HT1080 (cell line): ENCODE data around the gene CECR2. TPM values are rescaled to one million over a fixed set of nuclear protein-coding genes. Genes with fewer than 3 reads are reported as not detected.
A peak's percentile ranks its signal among the peaks of the same experiment; 100 is the strongest.
"Not testable (repeated sequence)": the region's sequence is repeated elsewhere in the genome, so short reads cannot be mapped to it uniquely, and the experiment has no call there.

ENCODE experiments used
- DNase-seq: peaks from one replicate; pipeline ENCODE4 v3.0.0-alpha.2; 2015; ENCODE audit warnings: low read depth
- total RNA-seq: library from RNA; depleted of rRNA; stranded (reverse); fragments of >200 nt; shearing (Covaris generic); gene quantifications from 2 replicates; pipeline ENCODE4 v1.2.3, GENCODE V29; 2014

Gene CECR2
- total RNA-seq, 1 experiment from 2014 or later, result 0.02 TPM

DNA sequence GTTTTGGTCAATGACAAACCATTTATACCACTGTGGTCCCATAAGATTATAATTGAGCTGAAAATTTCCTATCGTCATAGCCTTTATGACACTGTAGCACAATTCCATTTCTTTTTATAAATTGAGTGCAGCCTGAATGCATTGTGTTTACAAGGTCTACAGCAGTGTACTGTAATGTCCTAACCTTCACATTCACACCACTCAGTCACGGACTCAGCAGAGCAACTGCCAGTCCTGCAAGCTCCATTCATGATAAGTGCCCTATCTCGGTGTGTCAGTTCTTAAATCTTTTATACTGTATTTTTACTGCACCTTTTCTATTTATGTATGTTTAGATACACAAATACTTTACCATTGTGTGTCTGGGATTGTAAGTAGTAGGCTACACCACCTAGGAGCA, 138.8 kb downstream of the CECR2 start:
- no peak for DNase-seq

- DNase-seq, result no peak
These were observed 143.7 kb downstream of the CECR2 start for GRCh38 chr22:17512960-17513359.

DNA sequence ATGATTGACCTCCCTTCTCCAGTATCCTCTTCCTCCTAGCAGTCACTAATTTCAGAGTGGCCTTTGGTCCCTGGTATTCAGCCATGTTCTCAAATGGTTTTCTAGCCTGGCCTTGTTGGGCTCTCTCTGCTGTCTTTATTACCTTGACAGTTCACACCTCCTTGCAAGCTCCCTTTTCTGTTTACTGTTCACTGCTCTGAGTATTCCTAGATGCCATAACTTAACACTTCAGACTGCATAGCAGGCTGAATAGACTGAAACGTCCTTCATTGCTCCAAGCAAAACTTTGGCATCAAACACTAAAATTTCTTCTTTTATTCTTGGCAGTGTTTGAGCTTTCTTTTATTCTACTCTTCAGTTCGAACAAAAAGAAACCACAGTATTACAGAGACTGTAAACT, 144.4 kb downstream of the CECR2 start:
- DNase-seq, result no peak

DNA sequence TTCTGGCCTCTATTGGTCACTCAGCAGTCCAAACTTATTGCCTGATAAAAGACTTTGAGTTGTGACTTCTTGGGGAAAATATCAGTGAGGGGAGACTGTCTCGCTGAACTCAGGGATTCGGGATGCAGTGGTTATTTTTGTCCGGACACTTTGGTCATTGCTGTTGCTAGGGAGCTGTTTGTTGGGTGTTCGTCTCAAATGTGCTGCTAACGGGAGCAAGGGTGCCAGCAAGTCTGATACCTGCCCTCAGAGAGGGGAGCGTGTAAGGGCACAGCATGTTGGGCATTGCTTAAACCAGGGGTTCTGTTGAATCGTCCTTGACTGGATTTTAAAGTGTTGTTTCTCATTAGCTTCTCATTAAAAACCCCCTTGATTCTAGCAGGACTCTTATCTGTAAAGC, 144.8 kb downstream of the CECR2 start:
- no peak for DNase-seq

DNA sequence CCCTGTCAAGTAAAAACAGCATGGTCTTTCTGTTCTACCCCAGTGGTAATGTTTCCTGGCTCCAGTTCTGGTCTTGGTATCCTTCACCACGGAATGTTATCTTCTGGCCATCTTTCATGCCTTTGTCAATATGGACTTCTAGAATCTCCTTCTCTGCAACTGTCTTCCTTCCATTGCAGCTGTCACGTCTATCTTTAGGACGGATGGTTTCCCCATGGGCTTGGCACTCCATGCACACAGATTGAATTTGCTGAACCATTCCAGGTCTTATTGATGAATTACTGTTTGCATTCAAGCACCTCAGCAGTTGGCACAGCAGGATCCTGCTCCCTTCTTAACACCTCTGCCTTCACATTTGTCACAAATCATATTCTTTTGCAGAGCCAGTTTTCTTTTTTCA, 149.1 kb downstream of the CECR2 start:
- no peak for DNase-seq

DNA sequence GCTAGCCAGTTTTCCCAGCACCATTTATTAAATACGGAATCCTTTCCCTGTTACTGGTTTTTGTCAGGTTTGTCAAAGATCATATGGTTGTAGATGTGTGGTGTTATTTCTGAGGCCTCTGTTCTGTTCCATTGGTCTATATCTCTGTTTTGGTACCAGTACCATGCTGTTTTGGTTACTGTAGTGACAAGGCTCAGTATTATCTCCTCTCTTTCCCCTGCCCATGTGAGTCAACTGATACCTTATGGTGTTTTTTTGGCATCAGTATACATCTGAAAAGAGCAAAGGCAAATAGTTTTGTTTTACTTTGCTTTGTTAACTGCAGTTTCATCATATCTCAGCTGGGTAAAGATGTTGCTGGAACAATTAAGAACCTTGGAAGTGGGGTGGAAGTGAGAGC, 152.7 kb downstream of the CECR2 start:
- DNase-seq, result not testable (repeated sequence)

DNA sequence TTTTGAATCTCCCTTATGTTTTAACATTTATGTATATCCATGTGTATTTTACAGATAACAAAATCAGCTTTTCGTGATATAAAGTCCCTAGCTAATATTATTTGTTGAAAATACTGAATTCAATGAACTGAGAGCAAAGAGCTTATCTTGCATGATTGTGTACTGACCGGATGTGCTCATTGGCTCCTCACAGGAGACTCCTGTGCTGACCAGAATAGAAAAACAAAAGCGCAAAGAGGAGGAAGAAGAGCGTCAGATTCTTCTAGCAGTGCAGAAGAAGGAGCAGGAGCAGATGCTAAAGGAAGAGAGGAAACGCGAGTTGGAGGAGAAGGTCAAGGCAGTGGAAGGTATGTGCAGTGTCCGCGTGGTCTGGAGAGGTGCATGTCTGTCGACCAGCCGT, 154.7 kb downstream of the CECR2 start:
- no peak for DNase-seq

DNA sequence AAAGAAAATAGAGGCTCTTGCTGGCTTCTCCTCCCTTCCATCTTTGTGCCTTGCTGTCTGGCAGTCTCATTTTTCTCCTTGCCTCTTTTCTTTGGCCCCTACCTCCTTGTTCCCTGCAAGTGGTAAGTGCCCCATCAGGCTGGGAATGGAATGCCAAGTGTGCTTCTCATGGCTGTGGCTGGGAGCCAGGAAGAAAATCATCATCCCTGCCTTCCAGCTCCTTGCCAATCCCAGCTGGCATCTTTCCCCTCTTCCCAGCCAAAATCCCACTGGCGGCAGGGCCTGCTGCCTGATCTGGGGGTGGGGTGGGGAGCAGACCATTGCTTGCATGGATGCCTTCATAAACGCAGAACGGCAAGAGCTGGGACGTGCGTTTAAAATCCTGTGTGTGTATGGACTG, 167.0 kb downstream of the CECR2 start:
- DNase-seq, result peak; percentile 8

DNA sequence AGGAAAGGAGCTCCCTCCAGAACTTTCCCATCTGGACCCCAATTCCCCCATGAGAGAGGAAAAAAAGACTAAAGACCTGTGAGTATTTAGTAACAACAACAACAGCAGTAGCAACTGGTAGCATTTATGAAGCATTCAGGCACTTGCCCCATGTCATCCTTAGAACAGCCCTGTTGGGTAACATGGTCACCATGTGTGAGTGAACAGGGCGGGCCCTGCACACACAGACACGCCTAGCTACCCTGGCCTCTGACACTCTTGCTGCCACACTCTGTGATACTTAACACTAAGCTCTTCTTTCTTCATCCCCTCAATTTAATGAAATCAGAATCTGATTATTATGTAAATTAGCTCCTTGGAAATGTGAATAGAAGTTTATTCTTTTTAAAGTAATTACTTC, 167.9 kb downstream of the CECR2 start:
- no peak for DNase-seq

- DNase-seq, result no peak
These were observed 171.2 kb downstream of the CECR2 start for GRCh38 chr22:17540481-17540880.

DNA sequence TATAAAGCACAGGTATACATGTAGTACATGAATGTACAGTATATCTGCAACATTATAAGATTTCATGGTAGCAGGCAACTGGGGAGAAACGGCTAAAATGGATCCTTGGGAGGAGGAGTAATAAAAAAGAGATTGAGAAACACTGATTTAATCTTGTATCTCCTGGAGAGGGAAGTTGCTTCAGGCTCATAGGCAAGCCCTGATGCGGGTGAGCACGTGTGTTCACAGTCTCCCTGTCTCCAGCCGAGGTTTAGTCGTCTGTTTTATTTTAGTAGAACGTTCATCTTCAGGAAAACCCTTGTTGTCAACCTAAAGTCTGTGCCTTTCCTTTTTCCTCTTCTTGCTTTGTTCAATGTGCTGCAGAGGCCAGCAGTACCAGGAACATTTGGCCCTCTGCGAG, 172.2 kb downstream of the CECR2 start:
- DNase-seq, result no peak

DNA sequence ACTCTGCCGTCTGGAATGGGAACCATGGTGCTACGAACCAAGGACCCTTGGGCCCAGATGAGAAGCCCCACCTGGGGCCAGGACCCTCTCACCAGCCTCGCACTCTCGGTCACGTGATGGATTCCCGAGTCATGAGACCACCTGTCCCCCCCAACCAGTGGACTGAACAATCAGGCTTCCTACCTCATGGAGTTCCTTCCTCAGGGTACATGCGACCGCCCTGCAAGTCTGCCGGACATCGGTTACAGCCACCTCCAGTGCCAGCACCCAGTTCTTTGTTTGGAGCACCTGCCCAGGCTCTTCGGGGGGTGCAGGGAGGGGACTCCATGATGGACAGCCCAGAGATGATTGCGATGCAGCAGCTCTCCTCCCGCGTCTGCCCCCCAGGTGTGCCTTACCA, 173.2 kb downstream of the CECR2 start:
- DNase-seq, result no peak

GRCh38 chr22:17548010-17548755, 178.9 kb downstream of the CECR2 start:
- DNase-seq, result no peak

GRCh38 chr22:17548756-17549035, 179.4 kb downstream of the CECR2 start:
- DNase-seq, result no peak

DNA sequence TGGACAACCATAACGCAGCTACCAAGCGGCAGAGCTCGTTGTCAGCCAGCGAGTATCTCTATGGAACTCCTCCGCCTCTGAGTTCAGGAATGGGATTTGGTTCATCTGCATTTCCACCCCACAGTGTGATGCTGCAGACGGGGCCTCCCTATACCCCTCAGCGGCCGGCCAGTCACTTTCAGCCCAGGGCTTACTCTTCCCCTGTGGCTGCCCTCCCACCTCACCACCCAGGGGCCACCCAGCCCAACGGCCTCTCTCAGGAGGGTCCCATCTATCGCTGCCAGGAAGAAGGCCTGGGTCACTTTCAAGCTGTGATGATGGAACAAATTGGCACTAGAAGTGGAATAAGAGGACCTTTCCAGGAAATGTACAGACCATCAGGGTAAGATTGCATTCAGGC, 179.9 kb downstream of the CECR2 start:
- DNase-seq, result no peak

DNA sequence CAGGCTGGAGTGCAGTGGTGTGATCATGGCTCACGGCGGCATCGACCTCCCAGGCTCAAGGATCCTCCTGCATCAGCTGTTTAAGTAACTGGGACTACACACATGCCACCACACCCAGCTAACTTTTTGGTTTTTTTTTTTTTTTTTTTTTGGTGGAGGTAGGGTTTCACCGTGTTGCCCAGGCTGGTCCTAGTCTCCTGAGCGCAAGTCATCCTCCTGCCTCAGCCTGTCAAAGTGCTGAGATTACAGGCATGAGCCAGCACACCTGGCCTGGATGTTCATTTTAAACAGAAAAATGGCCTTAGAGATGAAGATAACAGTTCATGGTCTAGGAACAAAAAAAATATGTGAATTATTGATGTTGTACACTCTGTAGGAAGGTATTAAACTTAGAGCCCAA, 180.4 kb downstream of the CECR2 start:
- DNase-seq, result no peak

GRCh38 chr22:17552737-17553136, 183.5 kb downstream of the CECR2 start:
- no peak for DNase-seq

- DNase-seq, result no peak
These were observed 185.6 kb downstream of the CECR2 start for GRCh38 chr22:17554814-17555213.

- DNase-seq, result no peak
These were observed 189.9 kb downstream of the CECR2 start for GRCh38 chr22:17559188-17559587.

GRCh38 chr22:17562906-17563870, 193.9 kb downstream of the CECR2 start, which contains the start of gene SLC25A18:
Gene SLC25A18, plus strand, starts transcription at chr22:17563498. Its CDS starts 16,447 bp downstream, at chr22:17579945.
- no peak for DNase-seq

GRCh38 chr22:17563936-17564391, 194.7 kb downstream of the CECR2 start:
- no peak for DNase-seq

DNA sequence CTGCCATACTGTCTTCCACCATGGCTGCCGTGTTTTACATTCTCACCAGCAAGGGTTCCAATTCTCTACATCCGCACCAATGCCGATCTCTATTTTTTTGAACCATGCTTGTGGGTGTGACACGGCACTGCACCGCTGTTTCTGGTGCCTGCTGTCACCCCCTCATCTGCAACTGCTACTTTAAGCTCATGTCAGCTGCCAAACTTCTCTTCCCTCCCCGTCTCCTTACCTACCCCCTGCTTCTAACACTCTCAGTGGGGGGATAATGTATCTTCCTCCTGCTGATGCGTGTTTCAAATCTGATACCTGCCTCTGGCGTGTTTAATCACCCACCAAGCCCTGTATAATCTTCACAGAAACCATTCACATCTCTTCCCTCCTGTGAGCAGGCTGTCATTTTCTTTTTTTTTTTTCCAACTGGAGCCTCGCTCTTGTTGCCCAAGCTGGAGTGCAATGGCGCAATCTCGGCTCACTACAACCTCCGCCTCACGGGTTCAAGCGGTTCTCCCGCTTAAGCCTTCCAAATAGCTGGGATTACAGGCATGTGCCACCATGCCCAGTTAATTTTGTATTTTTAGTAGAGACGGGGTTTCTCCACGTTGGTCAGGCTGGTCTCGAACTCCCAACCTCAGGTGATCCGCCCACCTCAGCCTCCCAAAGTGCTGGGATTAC, 196.9 kb downstream of the CECR2 start:
- not testable (repeated sequence) for DNase-seq
